D721Med (cell line): ENCODE results near the gene ACER3.
"Not testable (repeated sequence)": the region's sequence is repeated elsewhere in the genome, so short reads cannot be mapped to it uniquely, and the experiment has no call there.

Experiments
- DNase-seq: peaks from one replicate; pipeline ENCODE4 v3.0.0; 2011; ENCODE audit warnings: low spot score; ENCODE audit not compliant: insufficient read length
- FAIRE-seq: peaks from 2 replicates; lab custom pipeline; 2011; peaks lifted over from hg19 to GRCh38; lab: Jason Lieb, UNC
- TF ChIP-seq, protein P1 (sequence below): IDR thresholded peaks from 2 replicates; pipeline ENCODE4 v1.5.1; 2012; ENCODE audit warnings: mild to moderate bottlenecking, control low read depth; ENCODE audit not compliant: insufficient read depth; ENCODE audit errors: missing control alignments

Gene ACER3

DNA sequence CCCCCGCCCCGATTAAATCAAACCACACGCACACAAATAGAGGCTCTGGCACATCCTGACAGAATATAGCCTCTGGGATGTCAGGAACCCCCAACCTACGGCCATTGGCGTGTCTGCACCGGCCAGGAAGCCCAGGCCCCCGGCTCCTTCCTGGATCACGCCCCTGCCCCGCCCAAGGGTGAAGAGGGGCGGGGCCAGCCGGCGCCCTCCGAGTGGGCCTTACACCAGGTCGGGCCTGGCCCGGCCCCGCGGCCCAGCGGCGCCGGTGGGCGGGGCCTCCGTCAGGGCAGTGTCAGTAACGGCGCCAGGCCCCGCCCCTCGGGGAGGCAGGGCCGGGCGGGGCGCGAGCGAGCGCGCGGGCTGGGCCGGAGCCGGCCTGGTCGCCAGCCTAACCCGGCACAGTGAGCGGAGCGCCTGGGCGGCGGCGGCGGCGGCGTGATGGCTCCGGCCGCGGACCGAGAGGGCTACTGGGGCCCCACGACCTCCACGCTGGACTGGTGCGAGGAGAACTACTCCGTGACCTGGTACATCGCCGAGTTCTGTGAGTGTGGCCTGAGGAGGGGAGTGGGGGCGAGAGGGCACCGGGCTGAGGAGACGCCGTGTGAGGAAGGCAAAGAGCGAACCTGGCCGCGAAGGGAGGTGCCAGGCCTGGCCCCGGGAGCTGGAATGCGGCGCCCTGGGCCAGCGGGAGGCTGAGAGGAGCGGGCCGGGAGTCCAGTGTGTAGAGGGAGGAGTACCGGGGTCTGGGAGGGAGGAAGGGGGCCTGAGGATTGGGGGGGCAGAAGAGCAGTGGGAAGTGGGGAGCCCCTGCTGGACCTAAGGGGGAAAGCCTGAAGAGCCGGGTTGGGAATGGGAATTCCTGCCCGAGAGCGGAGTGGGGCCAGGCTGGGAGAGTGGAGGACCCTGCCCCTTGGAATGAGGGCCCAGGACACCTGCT is at the start of gene ACER3:
Gene ACER3 (plus strand): TSS at position 380 of the 937 bp plus-strand sequence. CDS start 59 bp downstream, at position 439.
- TF ChIP-seq, protein P1, sequence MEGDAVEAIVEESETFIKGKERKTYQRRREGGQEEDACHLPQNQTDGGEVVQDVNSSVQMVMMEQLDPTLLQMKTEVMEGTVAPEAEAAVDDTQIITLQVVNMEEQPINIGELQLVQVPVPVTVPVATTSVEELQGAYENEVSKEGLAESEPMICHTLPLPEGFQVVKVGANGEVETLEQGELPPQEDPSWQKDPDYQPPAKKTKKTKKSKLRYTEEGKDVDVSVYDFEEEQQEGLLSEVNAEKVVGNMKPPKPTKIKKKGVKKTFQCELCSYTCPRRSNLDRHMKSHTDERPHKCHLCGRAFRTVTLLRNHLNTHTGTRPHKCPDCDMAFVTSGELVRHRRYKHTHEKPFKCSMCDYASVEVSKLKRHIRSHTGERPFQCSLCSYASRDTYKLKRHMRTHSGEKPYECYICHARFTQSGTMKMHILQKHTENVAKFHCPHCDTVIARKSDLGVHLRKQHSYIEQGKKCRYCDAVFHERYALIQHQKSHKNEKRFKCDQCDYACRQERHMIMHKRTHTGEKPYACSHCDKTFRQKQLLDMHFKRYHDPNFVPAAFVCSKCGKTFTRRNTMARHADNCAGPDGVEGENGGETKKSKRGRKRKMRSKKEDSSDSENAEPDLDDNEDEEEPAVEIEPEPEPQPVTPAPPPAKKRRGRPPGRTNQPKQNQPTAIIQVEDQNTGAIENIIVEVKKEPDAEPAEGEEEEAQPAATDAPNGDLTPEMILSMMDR, result no peak
- DNase-seq (peak; percentile 77), FAIRE-seq (no peak)

DNA sequence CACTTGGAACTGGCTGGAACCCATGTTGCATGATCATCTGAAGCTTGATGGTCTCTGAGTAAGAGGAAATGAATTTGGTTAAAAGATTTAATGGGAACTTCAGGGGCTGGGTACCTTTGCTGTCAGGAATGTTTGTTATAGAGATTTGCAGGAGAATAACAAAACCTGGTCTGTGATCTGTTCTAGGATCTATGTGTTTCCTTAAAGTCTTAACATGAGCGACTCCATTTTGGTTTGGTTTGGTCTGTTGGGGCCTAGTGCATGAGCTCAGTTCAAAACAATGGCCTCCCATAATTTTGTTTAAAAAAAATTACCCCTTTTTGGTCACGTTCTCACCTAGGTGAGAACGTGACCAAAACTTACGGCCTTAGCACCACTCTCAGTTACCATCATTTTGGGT is 49.5 kb upstream of the ACER3 start:
- DNase-seq, result no peak
- no peak for FAIRE-seq
- TF ChIP-seq, protein P1, result no peak

- TF ChIP-seq, protein P1, result no peak
- FAIRE-seq (no peak), DNase-seq (no peak)
Measured at GRCh38 chr11:76814414-76814813, 46.3 kb upstream of the ACER3 start.

- not testable (repeated sequence) for DNase-seq, FAIRE-seq
Measured at GRCh38 chr11:76815678-76816077, 45.0 kb upstream of the ACER3 start.

GRCh38 chr11:76820184-76820566 is 40.5 kb upstream of the ACER3 start:
- FAIRE-seq, result no peak
- TF ChIP-seq, protein P1, result no peak
- no peak for DNase-seq

GRCh38 chr11:76821396-76821795 is 39.3 kb upstream of the ACER3 start:
- not testable (repeated sequence) for DNase-seq, FAIRE-seq

DNA sequence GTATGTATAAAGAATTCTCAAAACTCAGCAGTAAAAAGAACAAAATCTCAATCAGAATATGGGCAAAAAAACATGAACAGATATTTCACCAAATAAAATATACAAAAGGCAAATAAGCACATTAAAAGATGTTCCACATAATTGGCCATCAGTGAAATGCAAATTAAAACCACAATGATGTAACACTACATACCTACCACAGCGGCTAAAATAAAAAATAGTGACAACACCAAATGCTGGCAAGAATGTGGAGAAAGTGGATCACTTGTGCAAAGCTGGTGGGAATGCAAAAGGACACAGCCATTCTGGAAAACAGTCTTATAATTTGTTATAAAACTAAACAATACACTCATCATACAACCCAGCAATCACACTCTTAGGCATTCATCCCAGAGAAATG is 38.3 kb upstream of the ACER3 start:
- TF ChIP-seq, protein P1, result no peak
- DNase-seq (no peak), FAIRE-seq (no peak)

- DNase-seq (no peak), FAIRE-seq (no peak)
Measured at GRCh38 chr11:76823481-76824028, 37.2 kb upstream of the ACER3 start.

More at GRCh38 chr11:76823481-76824028, 37.2 kb upstream of the ACER3 start:
- TF ChIP-seq, protein P1, result no peak
